ENCODE measurements around the gene NF2.

Gene NF2

DNA sequence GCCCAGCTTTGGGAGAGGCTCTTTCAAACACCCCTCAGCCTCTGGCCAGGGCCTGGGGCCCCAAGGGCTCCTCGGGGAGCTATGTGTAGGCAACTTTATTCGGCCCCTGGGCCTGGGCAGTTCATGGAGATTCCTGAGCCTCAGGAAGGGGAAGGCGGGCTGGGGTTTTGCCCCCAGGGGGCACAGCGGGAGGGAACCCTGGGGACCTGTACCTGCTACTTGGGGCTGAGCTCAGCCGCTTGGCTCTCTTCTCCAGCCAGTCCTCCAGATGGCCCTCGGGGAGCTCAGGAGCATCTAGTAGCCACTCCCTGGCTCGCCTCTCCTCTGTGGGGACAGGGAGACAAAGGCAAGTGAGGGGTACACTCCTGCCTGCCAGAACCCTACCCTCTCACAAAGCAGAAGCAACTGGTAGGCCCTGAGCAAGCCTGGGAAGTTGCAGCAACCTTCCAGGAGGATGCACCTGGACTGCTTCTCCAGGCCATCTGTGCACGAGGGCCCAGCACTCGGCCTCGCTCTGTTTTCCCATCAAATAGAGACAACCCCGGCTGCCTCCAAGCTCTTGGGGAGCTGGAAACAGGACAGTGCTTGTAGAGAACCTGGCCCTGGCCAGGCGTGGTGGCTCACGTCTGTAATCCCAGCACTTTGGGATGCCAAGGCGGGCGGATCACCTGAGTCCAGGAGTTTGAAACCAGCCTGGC is 134.8 kb downstream of the NF2 start:
- Histone ChIP-seq H3K9me3 (no peaks in the 10 kb centered on the region), H3K4me1 (peaks cover 13% of the 10 kb centered on the region), H3K4me3 (ENCODE audit: low read depth, low read length) (no peak overlapping the region), H3K27me3 (no peaks in the 10 kb centered on the region), H3K36me3 (peaks cover 8% of the 10 kb centered on the region)
- no peak for DNase-seq
- TF ChIP-seq, protein P1, sequence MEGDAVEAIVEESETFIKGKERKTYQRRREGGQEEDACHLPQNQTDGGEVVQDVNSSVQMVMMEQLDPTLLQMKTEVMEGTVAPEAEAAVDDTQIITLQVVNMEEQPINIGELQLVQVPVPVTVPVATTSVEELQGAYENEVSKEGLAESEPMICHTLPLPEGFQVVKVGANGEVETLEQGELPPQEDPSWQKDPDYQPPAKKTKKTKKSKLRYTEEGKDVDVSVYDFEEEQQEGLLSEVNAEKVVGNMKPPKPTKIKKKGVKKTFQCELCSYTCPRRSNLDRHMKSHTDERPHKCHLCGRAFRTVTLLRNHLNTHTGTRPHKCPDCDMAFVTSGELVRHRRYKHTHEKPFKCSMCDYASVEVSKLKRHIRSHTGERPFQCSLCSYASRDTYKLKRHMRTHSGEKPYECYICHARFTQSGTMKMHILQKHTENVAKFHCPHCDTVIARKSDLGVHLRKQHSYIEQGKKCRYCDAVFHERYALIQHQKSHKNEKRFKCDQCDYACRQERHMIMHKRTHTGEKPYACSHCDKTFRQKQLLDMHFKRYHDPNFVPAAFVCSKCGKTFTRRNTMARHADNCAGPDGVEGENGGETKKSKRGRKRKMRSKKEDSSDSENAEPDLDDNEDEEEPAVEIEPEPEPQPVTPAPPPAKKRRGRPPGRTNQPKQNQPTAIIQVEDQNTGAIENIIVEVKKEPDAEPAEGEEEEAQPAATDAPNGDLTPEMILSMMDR (IDR thresholded peaks at IDR 0.05; ENCODE audit: low read depth, low read length), result no peak

DNA sequence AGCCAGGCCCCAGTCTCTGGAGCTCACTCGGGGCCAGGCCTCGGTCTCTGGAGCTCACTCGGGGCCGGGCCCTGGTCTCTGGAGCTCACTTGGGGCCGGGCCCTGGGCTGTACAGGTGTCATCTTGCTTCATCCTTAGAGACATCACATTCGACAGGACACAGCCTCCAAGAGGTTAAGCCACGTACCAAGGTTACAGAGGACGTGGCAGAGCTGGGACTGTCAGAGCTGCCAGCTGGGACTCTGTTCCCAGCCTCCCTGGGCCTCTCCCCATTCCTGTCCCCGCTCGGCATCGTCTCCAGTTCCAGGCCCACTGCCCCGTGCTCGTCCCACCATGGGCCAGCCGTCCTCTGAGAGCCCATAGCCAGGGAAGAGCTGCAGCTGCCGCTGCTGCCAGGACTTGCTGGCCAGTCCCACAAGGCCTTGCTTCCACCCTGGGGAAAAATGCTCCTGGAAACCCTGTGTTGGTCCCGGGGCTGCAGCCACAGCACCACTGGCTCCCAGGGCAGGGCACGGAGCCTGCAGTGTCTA is 136.0 kb downstream of the NF2 start:
- Histone ChIP-seq H3K36me3 (peaks cover 8% of the 10 kb centered on the region), H3K4me1 (peaks cover 3% of the 10 kb centered on the region), H3K4me3 (ENCODE audit: low read depth, low read length) (no peak overlapping the region), H3K27me3 (no peaks in the 10 kb centered on the region), H3K9me3 (no peaks in the 10 kb centered on the region; the same call in 1 of the 2 replicates)
- TF ChIP-seq, protein P1 (IDR thresholded peaks at IDR 0.05; ENCODE audit: low read depth, low read length), result no peak
- DNase-seq, result no peak

DNA sequence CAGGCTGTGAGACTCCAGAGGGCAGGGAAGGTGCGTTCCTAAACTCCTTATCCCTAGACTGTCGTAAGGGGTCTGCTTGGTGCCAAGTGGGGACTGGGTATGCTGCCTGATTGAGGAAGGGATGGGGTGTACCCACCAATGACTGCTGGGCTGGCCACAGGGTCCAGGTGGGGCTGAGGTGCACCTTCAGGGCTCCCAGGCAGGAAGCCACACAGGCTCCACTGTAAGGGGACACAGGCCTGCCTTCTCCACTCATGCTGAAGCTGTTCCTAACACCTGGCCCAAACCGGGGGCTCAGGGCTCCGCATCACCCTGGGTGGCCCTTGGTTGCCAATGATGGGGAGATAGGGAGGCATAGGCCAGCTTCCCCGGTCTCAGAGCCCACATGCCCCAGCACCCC is 136.8 kb downstream of the NF2 start:
- Histone ChIP-seq H3K27me3 (no peaks in the 10 kb centered on the region), H3K9me3 (no peaks in the 10 kb centered on the region; the same call in 1 of the 2 replicates), H3K4me3 (ENCODE audit: low read depth, low read length) (no peak overlapping the region), H3K36me3 (peaks cover 8% of the 10 kb centered on the region), H3K4me1 (no peaks in the 10 kb centered on the region)
- DNase-seq, result no peak
- TF ChIP-seq, protein P1 (IDR thresholded peaks at IDR 0.05; ENCODE audit: low read depth, low read length), result no peak

DNA sequence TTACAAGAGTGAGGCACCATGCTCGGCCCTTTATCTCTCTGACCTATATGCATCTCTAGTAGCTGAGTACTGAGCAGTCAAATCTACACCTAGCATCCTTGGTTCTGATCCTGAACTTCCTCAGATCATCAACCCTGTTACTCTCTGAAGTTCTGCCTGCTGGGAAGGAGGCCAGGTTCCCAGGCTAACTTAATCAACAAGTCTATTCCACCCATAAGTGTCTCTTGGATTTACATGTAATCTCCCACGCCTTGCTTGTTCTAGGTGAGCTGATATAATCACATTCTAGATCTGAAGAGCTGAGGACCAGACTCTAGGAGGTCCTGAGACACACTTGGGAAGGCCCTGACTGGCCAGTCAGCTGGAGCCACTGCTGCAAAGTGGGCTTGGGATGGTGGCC is 138.5 kb downstream of the NF2 start:
- Histone ChIP-seq H3K4me1 (no peaks in the 10 kb centered on the region), H3K4me3 (ENCODE audit: low read depth, low read length) (no peak overlapping the region), H3K27me3 (no peaks in the 10 kb centered on the region), H3K9me3 (no peaks in the 10 kb centered on the region; the same call in 1 of the 2 replicates), H3K36me3 (peaks cover 11% of the 10 kb centered on the region)
- DNase-seq, result no peak
- TF ChIP-seq, protein P1 (IDR thresholded peaks at IDR 0.05; ENCODE audit: low read depth, low read length), result no peak

DNA sequence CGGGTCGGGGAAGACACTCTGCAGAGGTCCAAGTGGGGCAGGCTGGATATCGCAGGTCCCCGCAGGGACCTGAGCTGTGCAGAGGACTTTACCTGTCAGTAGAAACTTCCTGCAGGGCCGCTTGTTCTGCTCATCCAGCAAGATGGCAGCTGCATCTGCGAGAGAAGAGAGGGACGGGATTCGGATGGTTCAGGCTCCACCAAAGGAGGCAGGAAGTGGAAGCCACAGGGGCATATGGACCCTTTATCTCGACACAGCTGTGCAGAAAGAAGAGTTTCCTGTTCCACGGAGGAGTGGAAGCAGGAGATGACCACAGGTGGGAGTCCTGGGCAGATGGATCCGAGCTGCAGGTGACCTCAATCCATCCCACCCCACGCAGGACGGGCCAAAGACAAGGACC is 138.9 kb downstream of the NF2 start:
- H3K27me3 ChIP-seq, result no peaks in the 10 kb centered on the region
- H3K4me3 ChIP-seq (ENCODE audit: low read depth, low read length), result no peak overlapping the region
- TF ChIP-seq, protein P1 (IDR thresholded peaks at IDR 0.05; ENCODE audit: low read depth, low read length), result no peak
- no peaks in the 10 kb centered on the region for H3K4me1 ChIP-seq
- H3K36me3 ChIP-seq, result peaks cover 11% of the 10 kb centered on the region
- no peak for DNase-seq
- H3K9me3 ChIP-seq, result no peaks in the 10 kb centered on the region; the same call in 1 of the 2 replicates

DNA sequence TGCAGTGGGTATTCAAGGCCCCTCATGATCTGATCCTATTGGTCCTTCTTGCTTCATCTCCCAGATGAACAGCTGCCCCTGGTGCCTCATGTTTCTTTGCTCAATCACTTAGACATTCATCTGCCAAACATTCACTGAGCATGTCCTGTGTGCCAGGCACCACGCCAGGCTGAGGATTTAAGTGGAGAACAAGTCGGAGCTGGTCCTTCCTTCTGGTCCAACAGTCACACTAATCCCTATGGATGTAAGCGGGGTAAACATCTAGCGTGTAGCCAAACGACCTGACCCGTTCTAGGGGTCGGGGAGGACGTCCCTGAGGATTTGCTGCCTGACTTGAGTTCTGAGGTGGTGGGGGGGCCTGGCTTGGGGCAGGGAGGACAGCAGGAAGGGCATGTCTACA is 141.5 kb downstream of the NF2 start:
- Histone ChIP-seq H3K36me3 (peaks cover 6% of the 10 kb centered on the region), H3K27me3 (no peaks in the 10 kb centered on the region), H3K9me3 (no peaks in the 10 kb centered on the region; the same call in 1 of the 2 replicates), H3K4me1 (no peaks in the 10 kb centered on the region), H3K4me3 (ENCODE audit: low read depth, low read length) (no peak overlapping the region)
- TF ChIP-seq, protein P1 (IDR thresholded peaks at IDR 0.05; ENCODE audit: low read depth, low read length), result no peak
- DNase-seq, result no peak

Measured in BE2C (cell line).